Endothelial cell (in vitro differentiated cells): ENCODE results near the gene ERC2. TPM values are rescaled to one million over a fixed set of nuclear protein-coding genes. Genes with fewer than 3 reads are reported as not detected.

Experiments used
- DNase-seq: peaks from one replicate; pipeline ENCODE4 v3.0.0; 2021; ENCODE audit warnings: low spot score
- H3K27ac Mint-ChIP-seq: one replicate; pipeline ENCODE4 v1.8.0; 2021; ENCODE audit warnings: mixed read lengths, inconsistent platforms; ENCODE audit not compliant: unreplicated experiment
- H3K27me3 Mint-ChIP-seq: one replicate; pipeline ENCODE4 v1.8.0; 2021; ENCODE audit warnings: mild to moderate bottlenecking, moderate library complexity, mixed read lengths, inconsistent platforms; ENCODE audit not compliant: unreplicated experiment
- H3K36me3 Mint-ChIP-seq: one replicate; pipeline ENCODE4 v1.8.0; 2021; ENCODE audit warnings: mild to moderate bottlenecking, low read depth, mixed read lengths, inconsistent platforms; ENCODE audit not compliant: unreplicated experiment
- H3K4me1 Mint-ChIP-seq: one replicate; pipeline ENCODE4 v1.8.0; 2021; ENCODE audit warnings: mild to moderate bottlenecking, mixed read lengths, inconsistent platforms; ENCODE audit not compliant: unreplicated experiment
- H3K4me3 Mint-ChIP-seq: one replicate; pipeline ENCODE4 v1.8.0; 2021; ENCODE audit warnings: mild to moderate bottlenecking, mixed read lengths, inconsistent platforms; ENCODE audit not compliant: unreplicated experiment
- H3K9me3 Mint-ChIP-seq: one replicate; pipeline ENCODE4 v1.8.0; 2021; ENCODE audit warnings: mixed read lengths, inconsistent platforms; ENCODE audit not compliant: unreplicated experiment
- total RNA-seq: library from RNA; stranded (reverse); fragmentation: NEBNext Ultra II Directional; extraction: Animal tissue kit (Norgen Biotek cat#: 25700); gene quantifications from one replicate; pipeline ENCODE4 v1.2.1, GENCODE V29; 2021; ENCODE audit not compliant: unreplicated experiment
- TF ChIP-seq, protein P1 (sequence below): fragments of 200-600 bp; sonication (generic); IDR thresholded peaks from one replicate; pipeline ENCODE4 v1.5.0; 2021; ENCODE audit warnings: antibody characterized with exemption; ENCODE audit not compliant: unreplicated experiment

The ERC2 gene
- total RNA-seq, 1 donor from 2014 or later = 20.5 TPM

DNA sequence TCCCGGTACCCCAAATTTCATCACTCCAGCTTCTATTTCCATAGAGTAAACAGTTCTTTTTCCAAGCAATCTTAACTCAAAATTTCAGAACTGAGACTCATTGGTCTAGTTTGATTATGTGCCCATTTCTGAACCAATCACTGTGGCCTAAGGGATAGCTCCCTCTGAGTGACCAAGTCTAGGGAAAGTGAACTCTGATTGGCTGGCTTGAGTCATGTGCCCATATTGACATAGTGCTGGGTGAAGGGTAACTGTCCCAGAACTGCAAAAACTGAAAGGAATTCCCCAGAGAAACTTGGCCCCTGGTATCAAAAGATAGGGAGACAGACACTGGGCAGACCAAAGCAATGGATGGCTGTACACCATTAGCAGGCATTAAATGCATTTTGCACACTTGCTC is 810.0 kb downstream of the ERC2 start:
- Mint-ChIP-seq H3K4me1 (peaks cover 10% of the 10 kb centered on the region), H3K9me3 (no peaks in the 10 kb centered on the region), H3K36me3 (no peaks in the 10 kb centered on the region), H3K27me3 (peaks cover 2% of the 10 kb centered on the region), H3K27ac (peak overlapping the region; percentile 13), H3K4me3 (no peak overlapping the region)
- TF ChIP-seq, protein P1, sequence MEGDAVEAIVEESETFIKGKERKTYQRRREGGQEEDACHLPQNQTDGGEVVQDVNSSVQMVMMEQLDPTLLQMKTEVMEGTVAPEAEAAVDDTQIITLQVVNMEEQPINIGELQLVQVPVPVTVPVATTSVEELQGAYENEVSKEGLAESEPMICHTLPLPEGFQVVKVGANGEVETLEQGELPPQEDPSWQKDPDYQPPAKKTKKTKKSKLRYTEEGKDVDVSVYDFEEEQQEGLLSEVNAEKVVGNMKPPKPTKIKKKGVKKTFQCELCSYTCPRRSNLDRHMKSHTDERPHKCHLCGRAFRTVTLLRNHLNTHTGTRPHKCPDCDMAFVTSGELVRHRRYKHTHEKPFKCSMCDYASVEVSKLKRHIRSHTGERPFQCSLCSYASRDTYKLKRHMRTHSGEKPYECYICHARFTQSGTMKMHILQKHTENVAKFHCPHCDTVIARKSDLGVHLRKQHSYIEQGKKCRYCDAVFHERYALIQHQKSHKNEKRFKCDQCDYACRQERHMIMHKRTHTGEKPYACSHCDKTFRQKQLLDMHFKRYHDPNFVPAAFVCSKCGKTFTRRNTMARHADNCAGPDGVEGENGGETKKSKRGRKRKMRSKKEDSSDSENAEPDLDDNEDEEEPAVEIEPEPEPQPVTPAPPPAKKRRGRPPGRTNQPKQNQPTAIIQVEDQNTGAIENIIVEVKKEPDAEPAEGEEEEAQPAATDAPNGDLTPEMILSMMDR = no peak
- no peak for DNase-seq

DNA sequence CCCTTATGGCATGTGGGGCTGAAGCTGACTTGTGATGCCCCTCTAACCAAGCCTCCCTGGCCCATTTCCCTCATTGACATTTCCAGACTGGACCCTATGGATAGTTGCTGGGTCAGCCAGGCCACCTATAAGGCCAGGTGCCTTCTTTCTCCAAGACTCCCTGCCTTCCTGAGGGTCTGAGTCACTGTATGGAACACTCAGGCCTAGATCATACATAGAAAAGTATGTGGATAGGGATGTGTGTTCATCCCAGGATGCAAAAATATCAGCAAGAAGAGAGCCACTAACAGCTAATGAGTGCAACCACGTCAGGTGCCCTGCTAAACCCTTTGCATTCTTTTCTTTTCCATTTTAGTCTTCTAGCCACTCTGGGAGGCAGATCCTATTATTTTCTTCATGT is 812.7 kb downstream of the ERC2 start:
- no peaks in the 10 kb centered on the region for H3K36me3 Mint-ChIP-seq
- TF ChIP-seq, protein P1 = no peak

GRCh38 chr3:55654123-55654760 is 814.0 kb downstream of the ERC2 start:
- no peak overlapping the region for H3K27ac Mint-ChIP-seq
- no peaks in the 10 kb centered on the region for H3K36me3 Mint-ChIP-seq
- TF ChIP-seq, protein P1 = no peak
- no peaks in the 10 kb centered on the region for H3K9me3 Mint-ChIP-seq
- no peak overlapping the region for H3K4me3 Mint-ChIP-seq
- DNase-seq = no peak
- peaks cover 7% of the 10 kb centered on the region for H3K4me1 Mint-ChIP-seq
- H3K27me3 Mint-ChIP-seq = peaks cover 2% of the 10 kb centered on the region

More for the DNA sequence above, 812.7 kb downstream of the ERC2 start:
- Mint-ChIP-seq H3K4me1 (peaks cover 10% of the 10 kb centered on the region), H3K27me3 (peaks cover 2% of the 10 kb centered on the region), H3K27ac (no peak overlapping the region), H3K4me3 (no peak overlapping the region), H3K9me3 (no peaks in the 10 kb centered on the region)
- DNase-seq = no peak

DNA sequence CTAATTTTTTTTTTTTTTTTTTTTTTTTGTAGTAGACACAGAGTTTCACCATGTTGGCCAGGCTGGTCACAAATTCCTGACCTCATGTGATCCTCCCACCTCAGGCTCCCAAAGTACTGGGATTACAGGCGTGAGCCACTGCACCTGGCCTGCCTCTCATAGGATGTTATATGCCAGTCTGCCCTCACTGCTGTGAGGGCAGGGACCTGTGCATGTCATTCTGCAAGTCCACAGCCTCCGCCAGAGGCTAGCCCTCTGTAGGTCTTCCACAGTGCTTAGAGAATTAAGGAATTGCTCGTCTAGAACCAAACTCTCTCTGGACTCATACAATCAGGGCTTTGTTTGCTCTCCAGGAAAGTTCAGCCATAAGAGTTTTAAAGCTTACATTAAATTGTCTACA is 817.3 kb downstream of the ERC2 start:
- H3K9me3 Mint-ChIP-seq = no peaks in the 10 kb centered on the region
- no peak overlapping the region for H3K4me3 Mint-ChIP-seq
- H3K36me3 Mint-ChIP-seq = no peaks in the 10 kb centered on the region
- no peak for DNase-seq
- no peaks in the 10 kb centered on the region for H3K27me3 Mint-ChIP-seq
- H3K27ac Mint-ChIP-seq = no peak overlapping the region
- TF ChIP-seq, protein P1 = no peak
- H3K4me1 Mint-ChIP-seq = no peaks in the 10 kb centered on the region

GRCh38 chr3:55650011-55650410 is 818.3 kb downstream of the ERC2 start:
- no peaks in the 10 kb centered on the region for H3K4me1 Mint-ChIP-seq
- no peak overlapping the region for H3K4me3 Mint-ChIP-seq
- H3K36me3 Mint-ChIP-seq = no peaks in the 10 kb centered on the region
- TF ChIP-seq, protein P1 = no peak
- H3K9me3 Mint-ChIP-seq = no peaks in the 10 kb centered on the region
- no peak overlapping the region for H3K27ac Mint-ChIP-seq
- no peaks in the 10 kb centered on the region for H3K27me3 Mint-ChIP-seq
- DNase-seq = no peak
